GM12872 (cell line): ENCODE data around the gene DNAH6.

ENCODE experiments used
- TF ChIP-seq, protein P1 (sequence below): IDR thresholded peaks from 3 replicates; pipeline ENCODE4 v1.5.1; 2011; ENCODE audit warnings: low read depth, mild to moderate bottlenecking, low read length, moderate library complexity; ENCODE audit not compliant: insufficient read depth

Gene DNAH6

DNA sequence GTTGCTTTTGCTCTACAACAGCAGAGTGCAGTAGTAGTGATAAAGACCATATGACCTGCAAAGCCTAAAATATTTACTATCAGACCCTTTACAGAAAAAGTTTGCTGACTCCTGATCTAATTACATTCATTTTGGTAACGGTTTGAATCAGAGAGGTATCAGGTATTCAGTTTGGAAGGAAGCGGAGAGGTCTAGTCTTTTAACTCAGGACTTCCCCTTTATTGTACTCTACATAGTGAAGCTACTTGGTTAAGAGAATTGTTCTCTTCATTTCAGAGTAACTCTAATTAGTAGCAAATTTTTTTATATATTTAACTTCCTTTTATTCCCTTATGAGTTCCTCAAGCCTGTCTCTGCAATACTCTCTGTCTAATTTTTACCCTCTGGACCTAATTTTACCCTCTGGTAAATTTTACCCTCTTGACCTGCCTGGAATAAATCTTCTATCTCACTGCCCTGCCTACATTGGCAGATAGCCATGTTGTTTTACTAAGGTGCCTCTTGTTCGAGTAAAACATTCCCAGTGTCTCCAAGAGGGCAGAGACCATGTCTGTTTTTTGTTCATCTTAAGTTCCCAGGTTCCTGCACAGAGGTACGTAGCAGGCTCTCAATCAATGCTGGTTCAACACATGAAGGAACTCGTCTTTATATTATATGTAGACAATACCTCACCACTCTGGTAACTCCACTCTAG, 170.6 kb downstream of the DNAH6 start:
- TF ChIP-seq, protein P1, sequence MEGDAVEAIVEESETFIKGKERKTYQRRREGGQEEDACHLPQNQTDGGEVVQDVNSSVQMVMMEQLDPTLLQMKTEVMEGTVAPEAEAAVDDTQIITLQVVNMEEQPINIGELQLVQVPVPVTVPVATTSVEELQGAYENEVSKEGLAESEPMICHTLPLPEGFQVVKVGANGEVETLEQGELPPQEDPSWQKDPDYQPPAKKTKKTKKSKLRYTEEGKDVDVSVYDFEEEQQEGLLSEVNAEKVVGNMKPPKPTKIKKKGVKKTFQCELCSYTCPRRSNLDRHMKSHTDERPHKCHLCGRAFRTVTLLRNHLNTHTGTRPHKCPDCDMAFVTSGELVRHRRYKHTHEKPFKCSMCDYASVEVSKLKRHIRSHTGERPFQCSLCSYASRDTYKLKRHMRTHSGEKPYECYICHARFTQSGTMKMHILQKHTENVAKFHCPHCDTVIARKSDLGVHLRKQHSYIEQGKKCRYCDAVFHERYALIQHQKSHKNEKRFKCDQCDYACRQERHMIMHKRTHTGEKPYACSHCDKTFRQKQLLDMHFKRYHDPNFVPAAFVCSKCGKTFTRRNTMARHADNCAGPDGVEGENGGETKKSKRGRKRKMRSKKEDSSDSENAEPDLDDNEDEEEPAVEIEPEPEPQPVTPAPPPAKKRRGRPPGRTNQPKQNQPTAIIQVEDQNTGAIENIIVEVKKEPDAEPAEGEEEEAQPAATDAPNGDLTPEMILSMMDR: no peak

DNA sequence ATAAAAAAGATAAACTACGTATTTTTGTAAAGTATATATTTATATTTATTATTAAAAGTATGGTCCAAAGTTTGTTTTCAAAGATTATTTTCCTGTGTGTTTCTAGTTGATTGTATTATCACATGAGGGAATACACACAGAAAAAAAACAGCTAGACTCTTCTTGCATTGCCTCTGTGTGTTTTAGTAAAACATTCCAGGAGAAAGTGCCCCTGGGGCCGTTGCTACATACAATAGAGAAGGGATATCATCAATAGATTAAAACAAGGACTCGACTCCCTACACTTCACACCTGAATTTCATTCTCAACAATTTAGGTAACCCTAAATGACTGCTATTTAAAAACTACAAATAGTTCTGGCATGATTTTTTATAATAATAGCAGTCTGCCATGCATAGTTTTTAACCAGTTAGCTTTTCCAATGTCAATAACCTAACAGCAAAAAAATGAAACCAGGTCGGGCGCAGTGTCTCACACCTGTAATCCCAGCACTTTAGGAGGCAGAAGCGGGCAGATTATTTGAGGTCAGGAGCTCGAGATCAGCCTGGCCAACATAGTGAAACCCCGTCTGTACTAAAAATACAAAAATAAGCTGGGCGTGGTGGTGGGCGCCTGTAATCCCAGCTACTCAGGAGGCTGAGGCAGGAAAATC, 171.3 kb downstream of the DNAH6 start:
- TF ChIP-seq, protein P1: no peak

- TF ChIP-seq, protein P1: no peak
These were observed 173.9 kb downstream of the DNAH6 start for GRCh38 chr2:84690225-84690624.

GRCh38 chr2:84694088-84694622, 177.9 kb downstream of the DNAH6 start:
- TF ChIP-seq, protein P1: no peak

DNA sequence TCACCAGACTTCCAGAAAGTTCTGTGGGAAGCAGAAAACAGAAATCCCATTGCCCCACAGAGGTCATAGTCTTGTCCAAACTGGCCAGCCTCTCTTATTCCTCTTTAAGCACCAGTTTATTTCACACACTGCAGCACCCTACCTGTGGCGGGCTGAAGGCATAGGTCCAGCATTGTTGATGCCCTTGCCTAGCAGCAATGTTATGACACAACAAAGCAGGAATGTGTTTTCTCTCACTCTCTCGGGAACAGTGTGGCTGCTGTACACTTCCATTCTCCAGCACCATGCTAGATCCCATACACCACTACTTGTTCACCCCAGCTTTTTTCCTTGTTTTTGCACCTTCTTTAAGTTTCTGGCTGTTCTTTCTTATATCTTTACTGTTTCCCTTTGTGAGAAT, 181.6 kb downstream of the DNAH6 start:
- TF ChIP-seq, protein P1: no peak

DNA sequence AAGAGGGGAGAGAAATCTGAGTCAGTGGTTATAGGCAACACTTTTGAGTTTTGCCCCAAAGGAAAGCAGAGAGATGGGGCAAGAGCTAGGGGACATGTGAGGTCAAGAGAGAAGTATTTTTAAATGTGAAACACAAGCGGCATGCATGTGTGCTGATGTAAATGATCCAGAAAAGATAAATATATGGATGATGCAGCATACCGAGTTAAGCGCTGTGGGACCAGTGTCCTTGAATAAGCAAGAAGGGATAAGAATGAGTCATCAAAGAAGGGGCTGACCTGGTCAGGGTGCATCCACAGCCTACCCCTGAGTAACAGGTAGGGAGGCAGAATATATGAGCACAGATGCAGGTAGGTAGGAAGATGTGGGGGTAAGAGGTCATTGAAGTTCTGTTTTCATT, 183.7 kb downstream of the DNAH6 start:
- TF ChIP-seq, protein P1: no peak

GRCh38 chr2:84701880-84702279, 185.6 kb downstream of the DNAH6 start:
- TF ChIP-seq, protein P1: no peak
